Measurements from ENCODE around the gene HPCA.
A peak's percentile ranks its signal among the peaks of the same experiment; 100 is the strongest.

HPCA gene

DNA sequence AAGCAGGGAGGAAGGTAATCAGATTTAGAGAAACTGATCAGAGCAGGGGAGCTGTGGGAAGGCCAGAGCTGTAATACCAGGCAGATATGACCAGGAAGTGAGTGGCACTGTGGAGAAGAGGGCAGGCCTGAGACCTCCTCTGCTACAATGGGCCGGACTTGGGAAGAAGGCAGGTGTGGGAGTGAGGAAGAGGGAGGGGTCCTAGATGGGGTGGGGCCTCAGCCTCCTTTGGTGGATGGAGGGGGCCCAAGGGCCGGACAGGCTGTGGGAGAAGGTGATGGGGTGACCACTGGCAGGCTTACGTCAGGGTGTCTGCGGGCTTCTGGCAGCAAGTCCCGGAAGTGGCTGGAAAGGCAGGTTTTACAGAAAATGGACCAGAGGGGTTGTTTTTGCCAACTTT is 5.0 kb upstream of the HPCA start:
- peaks cover 10% of the 10 kb centered on the region for H3K4me1 Mint-ChIP-seq

DNA sequence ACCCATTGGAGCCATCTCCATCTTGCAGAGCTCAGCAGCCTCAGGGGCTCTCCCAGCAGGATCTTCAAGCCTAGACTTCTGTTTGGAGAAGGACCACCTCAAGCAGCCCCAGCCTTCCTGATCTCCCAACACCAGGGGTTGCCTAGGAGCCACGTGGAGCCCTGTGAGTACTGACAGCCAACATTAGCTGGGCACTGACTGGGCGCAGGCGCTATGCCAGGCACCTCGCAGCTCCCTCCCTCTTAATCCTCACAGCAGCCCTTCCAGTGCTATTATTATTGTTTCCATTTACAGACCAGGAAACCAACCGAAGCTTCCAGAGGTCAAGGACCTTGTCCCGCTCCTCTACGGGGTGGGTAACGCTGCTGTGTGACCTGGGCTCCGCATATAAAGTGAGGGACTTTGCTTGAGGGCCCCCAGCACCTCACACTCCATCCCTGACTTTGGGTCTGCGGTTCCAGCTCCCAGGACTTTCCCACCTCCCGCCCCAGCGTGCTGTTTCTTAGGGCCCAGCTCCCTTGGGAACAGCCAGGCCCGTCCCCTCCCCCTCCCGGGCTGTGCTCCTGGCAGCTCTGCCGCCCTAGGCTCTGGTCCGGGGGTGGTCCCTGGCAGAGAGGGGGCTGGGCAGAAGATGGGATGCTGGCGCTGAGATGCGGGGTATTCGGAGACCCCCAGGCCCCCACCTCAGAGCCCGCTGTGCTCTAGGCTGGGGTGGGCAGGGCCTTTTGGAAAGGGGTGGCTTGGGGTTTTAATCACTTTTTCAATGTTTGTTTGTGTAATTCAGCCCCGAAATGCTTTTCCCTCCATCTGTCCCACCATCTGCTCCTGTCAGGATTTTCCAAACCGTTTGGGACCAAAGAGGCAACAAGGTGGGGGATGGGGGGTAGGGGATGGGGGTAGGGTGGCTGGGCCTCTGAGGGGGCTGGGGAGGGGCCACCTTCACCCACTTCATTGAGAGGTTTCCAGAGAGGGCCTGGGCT is 4.1 kb upstream of the HPCA start:
- ATAC-seq, result no peak
- Mint-ChIP-seq H3K36me3 (no peaks in the 10 kb centered on the region), H3K4me3 (no peak overlapping the region), H3K4me1 (peaks cover 9% of the 10 kb centered on the region), H3K9me3 (no peaks in the 10 kb centered on the region), H3K27ac (no peak overlapping the region)
- DNase-seq (ENCODE audit: low spot score in 2 of 2), result no peak

More for the DNA sequence above, 5.0 kb upstream of the HPCA start:
- Mint-ChIP-seq H3K27ac (no peak overlapping the region), H3K9me3 (no peaks in the 10 kb centered on the region), H3K36me3 (no peaks in the 10 kb centered on the region), H3K4me3 (no peak overlapping the region)
- ATAC-seq (no peak), DNase-seq (ENCODE audit: low spot score in 2 of 2) (no peak)

GRCh38 chr1:32883338-32884031 is 2.8 kb upstream of the HPCA start:
- ATAC-seq, result no peak
- no peak overlapping the region for H3K27ac Mint-ChIP-seq

DNA sequence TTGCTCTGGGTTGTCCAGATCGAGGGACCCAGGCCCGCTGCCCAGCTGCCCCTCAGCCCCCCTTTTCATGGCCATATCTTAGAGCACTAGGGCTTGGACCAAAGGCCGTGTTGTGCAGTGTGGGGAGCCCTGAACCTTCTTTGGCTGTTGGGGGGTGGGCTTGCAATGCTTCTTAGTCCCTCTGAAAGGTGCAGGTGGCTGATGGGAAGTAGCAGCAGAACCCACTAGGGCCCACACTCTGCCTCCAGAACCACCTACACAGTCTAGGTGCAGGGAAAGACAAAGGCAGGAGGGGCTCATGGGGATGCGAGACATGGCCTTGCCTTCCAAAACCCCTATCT is 2.3 kb upstream of the HPCA start:
- H3K36me3 Mint-ChIP-seq, result no peaks in the 10 kb centered on the region
- ATAC-seq (no peak), DNase-seq (ENCODE audit: low spot score in 2 of 2) (no peak)
- no peak overlapping the region for H3K27ac Mint-ChIP-seq
- H3K4me1 Mint-ChIP-seq, result peaks cover 9% of the 10 kb centered on the region
- H3K9me3 Mint-ChIP-seq, result no peaks in the 10 kb centered on the region
- no peak overlapping the region for H3K4me3 Mint-ChIP-seq

More at GRCh38 chr1:32883338-32884031, 2.8 kb upstream of the HPCA start:
- Mint-ChIP-seq H3K4me1 (peaks cover 9% of the 10 kb centered on the region), H3K4me3 (no peak overlapping the region), H3K9me3 (no peaks in the 10 kb centered on the region), H3K36me3 (no peaks in the 10 kb centered on the region)
- DNase-seq (ENCODE audit: low spot score in 2 of 2), result no peak

DNA sequence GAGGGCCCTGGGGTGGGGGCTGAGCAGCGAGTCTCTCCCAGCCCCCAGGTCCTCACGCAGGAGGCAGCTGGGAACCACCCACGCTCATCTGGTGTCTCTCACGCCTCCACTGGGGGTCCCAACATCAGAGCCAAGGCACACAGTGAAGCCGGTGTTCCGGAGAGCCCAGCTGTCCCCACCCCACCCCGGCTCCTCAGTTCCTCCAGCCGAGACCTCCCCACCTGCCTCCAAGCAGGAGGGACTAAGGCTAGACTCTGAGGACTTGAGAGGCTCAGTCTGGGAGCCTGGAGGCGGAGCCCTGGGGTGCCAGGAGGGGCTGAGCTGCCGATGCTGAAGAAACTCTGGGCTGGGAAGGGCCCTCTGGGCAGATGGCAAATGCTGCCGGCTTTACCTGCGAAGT is 1.6 kb upstream of the HPCA start:
- no peak overlapping the region for H3K27ac Mint-ChIP-seq
- no peak overlapping the region for H3K4me3 Mint-ChIP-seq
- ATAC-seq (no peak), DNase-seq (ENCODE audit: low spot score in 2 of 2) (no peak)
- peaks cover 9% of the 10 kb centered on the region for H3K4me1 Mint-ChIP-seq
- no peaks in the 10 kb centered on the region for H3K9me3 Mint-ChIP-seq
- H3K36me3 Mint-ChIP-seq, result no peaks in the 10 kb centered on the region

DNA sequence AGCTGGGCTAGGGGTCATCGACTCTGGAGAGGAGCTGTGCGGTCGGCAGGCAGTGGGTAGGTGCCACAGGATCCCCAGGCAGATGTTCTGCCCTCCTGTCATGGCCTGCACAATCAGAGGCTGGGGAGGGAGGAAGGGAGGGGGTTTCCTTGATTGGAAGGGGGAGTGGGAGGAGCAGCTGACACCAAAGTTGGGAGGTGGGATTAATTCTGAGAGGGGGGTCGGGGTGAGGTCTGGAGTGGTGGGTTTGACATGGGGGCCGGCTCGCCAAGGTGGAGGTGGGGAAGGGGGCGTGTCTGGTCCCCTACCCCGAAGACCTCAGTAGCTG is 651 bp upstream of the HPCA start:
- Mint-ChIP-seq H3K9me3 (no peaks in the 10 kb centered on the region), H3K4me1 (peaks cover 9% of the 10 kb centered on the region), H3K4me3 (peak overlapping the region; percentile 40), H3K27ac (no peak overlapping the region), H3K36me3 (no peaks in the 10 kb centered on the region)
- DNase-seq (ENCODE audit: low spot score in 2 of 2), result no peak
- no peak for ATAC-seq

- Mint-ChIP-seq H3K27ac (no peak overlapping the region), H3K4me3 (no peak overlapping the region), H3K36me3 (no peaks in the 10 kb centered on the region), H3K9me3 (no peaks in the 10 kb centered on the region), H3K4me1 (peaks cover 10% of the 10 kb centered on the region)
- ATAC-seq (no peak), DNase-seq (ENCODE audit: low spot score in 2 of 2) (no peak)
These were observed 630 bp downstream of the HPCA start for GRCh38 chr1:32886828-32887414.

DNA sequence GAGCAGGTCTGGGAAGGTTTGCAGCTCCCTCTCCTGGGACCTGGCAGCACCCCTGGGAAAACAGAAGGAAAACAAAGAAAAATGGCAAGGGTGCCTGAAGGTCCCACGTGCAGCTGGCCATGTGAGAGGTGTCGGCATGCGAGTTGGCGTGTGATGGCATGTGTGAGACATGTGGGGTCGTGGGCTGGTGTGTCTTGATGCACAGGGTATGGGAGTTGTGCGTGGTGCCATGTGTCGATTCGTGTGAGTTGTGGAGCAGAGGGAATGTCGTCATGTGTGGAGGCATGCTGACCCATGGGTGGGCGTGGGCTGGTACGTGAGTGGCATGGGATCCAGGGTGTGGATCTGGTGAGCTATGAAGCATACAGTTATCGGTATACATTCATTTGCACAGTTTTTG is 1.3 kb downstream of the HPCA start:
- no peaks in the 10 kb centered on the region for H3K9me3 Mint-ChIP-seq
- no peaks in the 10 kb centered on the region for H3K36me3 Mint-ChIP-seq
- DNase-seq (ENCODE audit: low spot score in 2 of 2) (no peak), ATAC-seq (no peak)
- H3K4me3 Mint-ChIP-seq, result no peak overlapping the region
- H3K4me1 Mint-ChIP-seq, result peaks cover 17% of the 10 kb centered on the region
- no peak overlapping the region for H3K27ac Mint-ChIP-seq

DNA sequence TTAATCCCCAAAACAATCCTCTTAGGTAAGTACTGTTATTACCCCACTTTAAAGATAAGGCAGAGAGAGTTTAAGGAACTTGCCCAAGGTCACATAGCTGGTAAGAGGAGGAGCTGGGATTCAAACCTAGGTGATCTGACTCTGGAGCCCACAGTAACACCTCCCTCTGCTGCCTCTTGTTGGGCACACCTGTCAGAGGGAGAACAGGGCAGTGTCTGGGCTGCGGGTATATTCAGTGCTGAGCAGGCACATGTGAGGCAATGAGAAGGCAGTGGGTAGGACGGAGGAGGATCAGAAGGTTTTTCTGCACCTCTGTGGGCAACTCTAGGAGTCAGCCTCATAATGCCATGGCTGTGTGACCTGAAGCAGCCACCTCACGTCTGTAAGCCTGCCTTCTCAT is 1.8 kb downstream of the HPCA start:
- Mint-ChIP-seq H3K4me3 (no peak overlapping the region), H3K4me1 (peaks cover 18% of the 10 kb centered on the region), H3K36me3 (no peaks in the 10 kb centered on the region), H3K9me3 (no peaks in the 10 kb centered on the region), H3K27ac (no peak overlapping the region)
- ATAC-seq, result no peak
- no peak for DNase-seq (ENCODE audit: low spot score in 2 of 2)

GRCh38 chr1:32888677-32889420 is 2.6 kb downstream of the HPCA start:
- Mint-ChIP-seq H3K4me3 (no peak overlapping the region), H3K36me3 (no peaks in the 10 kb centered on the region), H3K9me3 (no peaks in the 10 kb centered on the region), H3K27ac (no peak overlapping the region), H3K4me1 (peaks cover 18% of the 10 kb centered on the region)
- ATAC-seq (no peak), DNase-seq (ENCODE audit: low spot score in 2 of 2) (no peak)

DNA sequence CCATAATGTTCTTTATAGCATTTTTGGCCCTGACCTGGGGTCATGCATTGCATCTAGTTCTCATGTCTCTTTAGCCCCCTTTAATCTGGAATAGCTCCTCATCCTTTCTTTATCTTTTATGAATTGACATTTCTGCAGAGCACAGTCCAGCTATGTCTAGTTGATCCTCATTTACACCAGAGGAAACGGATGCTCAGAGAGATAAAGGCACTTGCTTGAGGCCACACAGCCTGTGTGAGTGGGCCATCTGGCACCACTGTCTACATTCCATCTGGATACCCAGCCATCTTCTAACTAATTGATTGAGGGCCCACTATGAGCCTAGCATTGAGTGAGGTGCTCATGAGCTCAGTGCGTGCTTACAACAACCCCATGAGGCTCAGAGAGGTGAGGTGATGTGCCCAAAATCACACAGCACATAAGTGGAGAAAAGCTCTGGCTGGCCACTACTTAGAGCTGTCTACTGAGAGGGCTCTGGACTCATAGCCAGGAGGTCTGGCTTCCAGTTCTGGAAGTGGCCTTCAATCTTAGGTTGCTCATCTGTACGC is 3.5 kb downstream of the HPCA start:
- DNase-seq (ENCODE audit: low spot score in 2 of 2) (no peak), ATAC-seq (no peak)
- H3K4me1 Mint-ChIP-seq, result peaks cover 18% of the 10 kb centered on the region
- H3K4me3 Mint-ChIP-seq, result no peak overlapping the region
- no peaks in the 10 kb centered on the region for H3K36me3 Mint-ChIP-seq
- H3K27ac Mint-ChIP-seq, result no peak overlapping the region
- no peaks in the 10 kb centered on the region for H3K9me3 Mint-ChIP-seq

- peaks cover 11% of the 10 kb centered on the region for H3K4me1 Mint-ChIP-seq
- H3K36me3 Mint-ChIP-seq, result no peaks in the 10 kb centered on the region
- DNase-seq (ENCODE audit: low spot score in 2 of 2) (no peak), ATAC-seq (no peak)
- no peaks in the 10 kb centered on the region for H3K9me3 Mint-ChIP-seq
- no peak overlapping the region for H3K4me3 Mint-ChIP-seq
- H3K27ac Mint-ChIP-seq, result no peak overlapping the region
These were observed 4.4 kb downstream of the HPCA start for GRCh38 chr1:32890516-32891240.

GRCh38 chr1:32891241-32891570 is 4.9 kb downstream of the HPCA start:
- Mint-ChIP-seq H3K4me3 (no peak overlapping the region), H3K9me3 (no peaks in the 10 kb centered on the region), H3K4me1 (peaks cover 8% of the 10 kb centered on the region), H3K27ac (no peak overlapping the region), H3K36me3 (no peaks in the 10 kb centered on the region)
- ATAC-seq (no peak), DNase-seq (ENCODE audit: low spot score in 2 of 2) (no peak)

DNA sequence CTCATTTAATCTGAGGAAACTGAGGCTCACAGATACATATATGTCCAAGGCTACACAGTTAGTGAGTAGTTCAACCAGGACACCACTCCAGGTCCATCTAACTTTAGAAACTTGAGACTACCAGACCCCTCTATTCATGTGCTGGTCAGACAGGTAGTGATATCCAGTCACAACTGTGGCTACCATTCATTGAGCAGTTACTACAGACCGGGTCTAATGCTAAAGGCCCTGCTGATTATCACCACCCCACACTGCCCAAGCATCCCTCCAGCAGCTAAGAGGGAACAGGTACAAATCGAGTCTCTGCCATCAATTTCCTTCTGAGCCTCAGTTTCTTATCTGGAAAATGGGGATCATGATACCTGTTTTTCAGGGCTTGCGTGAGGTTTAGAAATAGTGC is 5.3 kb downstream of the HPCA start:
- Mint-ChIP-seq H3K36me3 (no peaks in the 10 kb centered on the region), H3K9me3 (no peaks in the 10 kb centered on the region), H3K4me1 (peaks cover 8% of the 10 kb centered on the region), H3K4me3 (peak overlapping the region; percentile 70), H3K27ac (no peak overlapping the region)
- DNase-seq (ENCODE audit: low spot score in 2 of 2), result no peak
- ATAC-seq, result no peak

All from stimulated activated effector memory CD8-positive, alpha-beta T cell treated with anti-CD3 and anti-CD28 coated beads, Interleukin-12 subunit alpha, Interleukin-12 subunit beta, amount 100 ng/mL, for 72 hours (primary cell).